HG03139 (cell line): ENCODE data around the gene JPH3.
"Not testable (repeated sequence)": the region's sequence is repeated elsewhere in the genome, so short reads cannot be mapped to it uniquely, and the experiment has no call there.

ENCODE experiments used
- ATAC-seq: cut with Tn5 transposase; IDR thresholded peaks from one replicate; pipeline ENCODE4 v1.9.1; 2021; ENCODE audit not compliant: unreplicated experiment

JPH3 gene

DNA sequence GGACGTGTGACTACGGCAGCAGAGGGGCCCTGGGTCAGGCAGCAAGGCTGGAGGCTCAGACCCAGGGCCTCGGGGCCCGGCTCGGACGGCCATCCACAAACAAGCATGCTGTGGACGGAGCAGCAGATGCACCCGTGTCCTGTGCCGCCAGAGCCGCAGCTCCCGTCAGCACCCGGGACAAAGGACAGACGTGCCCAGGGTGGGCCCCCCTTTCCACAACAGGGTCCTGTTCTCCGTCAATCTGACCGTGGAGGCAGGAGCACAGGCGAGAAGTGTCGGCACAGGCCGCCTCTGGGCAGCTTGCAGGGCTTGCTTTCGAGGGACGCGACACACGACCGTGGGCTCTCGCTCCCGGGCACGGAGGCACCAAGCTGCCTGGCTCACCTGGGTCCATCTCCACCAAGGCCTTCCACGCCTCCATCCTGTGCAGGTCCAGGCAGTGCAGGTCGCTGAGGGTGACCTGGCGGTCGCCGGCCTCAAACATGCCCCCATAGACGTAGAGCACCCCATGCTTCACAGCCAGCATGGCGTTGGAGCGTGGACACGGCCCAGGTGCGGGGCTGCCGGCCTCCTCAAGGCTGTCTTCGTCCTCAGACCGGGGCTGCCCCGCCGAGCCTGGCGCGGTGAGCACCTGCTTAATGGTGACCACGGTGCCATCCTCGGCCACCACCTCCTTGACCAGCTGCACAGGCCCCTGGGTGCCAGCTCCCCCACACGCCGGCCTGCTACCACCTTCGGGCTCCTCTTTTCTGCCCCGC lies 106.8 kb downstream of the JPH3 start:
- ATAC-seq = no peak

- no peak for ATAC-seq
Measured at GRCh38 chr16:87709677-87710076, 107.4 kb downstream of the JPH3 start.

- no peak for ATAC-seq
Measured at GRCh38 chr16:87710887-87711286, 108.6 kb downstream of the JPH3 start.

DNA sequence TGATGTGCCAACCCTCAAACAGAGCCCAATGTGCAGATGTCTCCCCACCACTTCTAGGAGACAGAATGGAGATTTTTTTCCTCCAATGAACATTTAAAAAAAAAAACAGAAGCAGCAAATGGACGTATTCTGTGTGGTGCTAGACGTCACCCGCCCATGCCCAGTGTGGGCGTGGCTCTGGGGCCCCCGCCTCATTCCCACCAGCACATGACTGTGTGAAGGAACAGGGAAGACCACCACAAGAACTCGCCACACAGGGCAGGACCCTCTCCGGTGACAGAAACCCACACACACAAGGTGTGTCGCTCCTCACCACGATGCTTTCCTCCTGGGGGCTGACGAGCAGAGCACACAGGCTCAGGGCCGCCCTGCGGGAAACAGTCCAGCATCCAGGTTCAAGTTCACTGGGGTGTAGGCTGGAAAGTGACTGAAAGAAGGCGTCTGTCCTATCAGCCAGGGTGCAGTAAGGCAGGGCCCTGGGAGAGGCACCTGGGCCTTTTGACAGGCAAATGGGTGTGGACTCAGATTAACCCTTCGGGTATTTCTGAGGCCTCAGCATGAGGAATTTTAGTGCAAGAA lies 110.0 kb downstream of the JPH3 start:
- no peak for ATAC-seq

DNA sequence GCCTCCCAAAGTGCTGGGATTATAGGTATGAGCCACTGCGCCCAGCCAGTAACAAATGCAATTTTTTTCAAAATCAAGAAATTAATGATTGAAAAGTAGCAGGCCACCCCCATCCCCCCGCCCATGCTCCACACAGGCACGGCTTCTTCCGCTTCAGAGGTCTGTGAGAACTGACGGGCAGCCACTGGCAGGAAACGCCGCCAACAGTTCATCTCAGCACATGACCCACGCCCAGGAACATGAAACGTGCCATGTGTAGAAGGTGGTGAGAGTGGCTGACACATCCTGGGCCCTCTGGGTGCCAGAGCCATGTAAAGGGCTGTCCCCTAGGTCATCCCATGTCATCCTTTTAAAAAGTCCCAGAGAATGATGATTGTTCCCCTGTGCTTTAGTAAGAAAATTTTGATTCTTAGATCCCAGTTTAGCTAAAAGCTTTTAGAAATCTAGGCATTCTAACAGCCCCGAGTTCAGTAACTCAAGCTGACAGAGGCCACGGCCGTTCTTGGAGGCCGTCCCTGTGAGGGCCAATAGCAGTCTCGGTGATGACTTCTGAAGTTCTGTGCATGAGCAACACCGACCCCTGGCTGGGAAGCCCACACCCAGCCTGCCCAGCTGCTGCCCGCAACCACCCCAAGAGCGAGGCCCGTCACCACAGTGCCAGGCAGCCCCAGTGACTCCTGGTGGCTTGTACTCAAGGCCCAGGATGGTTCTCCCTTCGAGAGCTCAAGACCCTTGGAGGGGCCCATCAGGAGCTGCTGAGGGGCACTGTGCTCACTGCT lies 111.3 kb downstream of the JPH3 start:
- no peak for ATAC-seq

- ATAC-seq = no peak
Measured at GRCh38 chr16:87715231-87715630, 112.9 kb downstream of the JPH3 start.

DNA sequence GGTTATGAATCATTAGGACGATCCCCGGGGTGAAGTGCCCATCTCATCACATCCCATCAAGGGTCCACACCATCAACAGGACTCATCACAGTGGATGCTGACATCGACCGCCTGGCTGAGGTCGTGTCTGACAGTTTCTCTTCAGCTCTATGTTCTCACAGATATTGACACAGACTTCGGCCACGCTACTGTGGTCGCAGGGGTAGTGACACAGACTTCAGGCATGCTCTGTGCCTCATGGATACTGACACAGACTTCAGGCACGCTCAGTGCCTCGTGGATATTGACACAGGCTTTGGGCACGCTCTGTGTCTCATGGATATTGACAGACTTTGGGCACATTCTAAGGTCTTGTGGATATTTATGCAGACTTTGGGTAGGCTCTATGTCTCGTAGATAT lies 113.3 kb downstream of the JPH3 start:
- ATAC-seq = no peak

- not testable (repeated sequence) for ATAC-seq
Measured at GRCh38 chr16:87718831-87719230, 116.5 kb downstream of the JPH3 start.

DNA sequence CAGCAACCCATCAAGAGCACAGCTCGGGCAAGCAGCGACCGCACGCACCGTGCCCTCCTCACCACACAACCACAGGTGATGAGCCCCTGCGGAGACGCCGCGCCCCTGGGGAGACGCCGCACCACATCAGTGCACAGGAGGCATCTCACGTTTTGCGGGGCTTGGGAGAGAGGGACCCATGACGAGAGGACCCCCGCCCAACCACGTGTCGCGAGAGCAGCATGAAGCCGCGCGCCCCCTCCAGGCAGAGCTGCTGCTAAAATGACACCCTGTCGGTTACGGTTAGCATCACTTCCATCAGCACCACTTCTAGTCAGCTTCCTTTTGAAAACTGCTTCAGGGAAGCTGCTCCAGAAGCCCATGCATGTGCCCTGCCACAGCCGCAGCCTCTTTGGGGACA lies 118.1 kb downstream of the JPH3 start:
- ATAC-seq = no peak

DNA sequence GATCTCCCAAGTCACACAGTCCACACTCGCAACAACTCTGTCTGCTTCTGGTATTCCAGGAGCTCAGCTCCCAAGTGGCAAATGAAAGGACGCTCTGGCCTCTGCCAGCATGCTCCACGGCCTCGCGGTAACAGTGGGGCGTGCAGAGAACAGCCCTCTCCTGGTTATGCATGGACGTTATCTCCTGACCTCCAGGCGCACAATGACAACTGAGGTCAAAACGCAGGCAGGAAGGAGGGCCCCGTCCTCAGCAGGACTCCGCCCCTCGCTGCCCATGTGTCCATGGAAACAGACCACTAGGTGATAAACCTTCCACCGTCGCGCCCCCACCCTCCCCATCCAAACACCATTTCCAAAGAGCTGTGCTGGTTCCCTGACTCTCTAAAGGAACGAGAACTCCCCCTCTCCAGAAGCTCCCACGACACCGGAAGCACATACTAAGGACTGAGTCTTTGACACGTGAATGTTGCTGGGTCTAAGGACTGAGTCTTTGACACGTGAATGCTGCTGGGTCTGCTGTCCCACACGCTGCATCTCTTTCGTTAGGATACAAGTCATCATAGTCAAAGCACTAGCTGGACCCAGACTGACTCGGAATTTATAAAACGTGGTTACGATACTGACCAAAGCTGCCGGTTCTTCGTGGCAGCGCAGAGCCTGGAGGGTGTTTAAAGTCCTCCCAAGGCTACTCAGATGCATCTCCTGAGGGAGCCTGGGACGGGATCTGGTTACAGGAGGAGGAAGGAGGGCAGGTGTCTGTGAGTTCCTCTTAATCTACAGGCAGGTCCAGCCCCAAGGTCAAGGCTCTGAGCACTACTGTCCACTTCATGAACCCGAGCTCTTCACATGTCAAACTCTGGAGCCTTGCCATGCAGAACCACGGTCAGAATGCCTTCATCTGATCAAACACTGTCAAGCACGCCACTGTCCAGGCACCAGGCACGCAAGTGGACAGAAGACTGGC lies 119.6 kb downstream of the JPH3 start:
- ATAC-seq = no peak

DNA sequence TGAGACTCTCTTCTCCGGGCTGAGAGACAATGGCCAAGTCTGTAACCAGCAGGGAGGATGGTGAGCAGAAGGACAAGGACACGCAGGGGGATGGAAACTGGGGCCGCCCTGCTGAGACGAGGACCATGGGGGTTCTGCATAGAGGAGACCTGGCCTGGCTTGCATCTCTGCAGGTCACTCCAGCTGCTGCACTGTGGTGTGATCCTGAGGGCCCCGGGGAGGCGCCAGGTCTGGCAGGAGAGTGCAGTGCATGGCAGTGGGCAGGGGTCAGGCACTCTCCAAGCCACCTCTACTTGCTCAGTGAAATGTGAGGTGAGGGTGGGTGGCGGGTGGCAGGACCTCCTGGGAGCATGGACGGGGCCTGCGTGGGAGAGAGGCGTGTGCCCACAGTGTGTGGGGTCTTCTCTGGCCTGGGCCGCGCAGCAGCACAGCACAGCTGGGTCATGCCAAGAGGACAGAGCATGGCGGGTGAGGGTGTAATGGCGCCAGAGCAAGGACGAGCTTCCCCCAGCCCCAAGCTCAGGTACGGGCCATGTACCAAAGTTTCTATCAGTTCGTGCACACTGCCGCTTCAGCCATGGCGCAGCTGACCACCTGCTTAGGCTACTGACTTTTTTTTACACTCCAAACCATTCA lies 120.4 kb downstream of the JPH3 start:
- no peak for ATAC-seq

DNA sequence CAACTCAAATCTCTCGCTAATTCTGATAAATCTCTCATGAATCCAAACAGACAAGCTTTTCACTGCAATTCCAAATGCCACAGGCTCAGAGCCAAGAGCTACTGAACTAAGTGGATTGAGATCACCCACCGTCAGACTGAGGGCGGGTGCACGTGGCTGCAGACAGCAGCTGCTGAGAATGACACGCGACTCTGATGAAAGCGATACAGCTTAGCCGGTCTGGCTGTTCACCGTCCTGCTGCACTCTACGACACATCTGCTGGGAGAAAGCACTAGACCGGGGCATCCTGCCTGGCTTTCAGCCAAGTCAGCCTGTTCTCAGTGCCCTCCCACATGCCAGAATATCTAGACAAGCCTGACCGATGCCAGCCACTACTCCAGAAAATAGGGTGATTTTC lies 120.9 kb downstream of the JPH3 start:
- no peak for ATAC-seq

DNA sequence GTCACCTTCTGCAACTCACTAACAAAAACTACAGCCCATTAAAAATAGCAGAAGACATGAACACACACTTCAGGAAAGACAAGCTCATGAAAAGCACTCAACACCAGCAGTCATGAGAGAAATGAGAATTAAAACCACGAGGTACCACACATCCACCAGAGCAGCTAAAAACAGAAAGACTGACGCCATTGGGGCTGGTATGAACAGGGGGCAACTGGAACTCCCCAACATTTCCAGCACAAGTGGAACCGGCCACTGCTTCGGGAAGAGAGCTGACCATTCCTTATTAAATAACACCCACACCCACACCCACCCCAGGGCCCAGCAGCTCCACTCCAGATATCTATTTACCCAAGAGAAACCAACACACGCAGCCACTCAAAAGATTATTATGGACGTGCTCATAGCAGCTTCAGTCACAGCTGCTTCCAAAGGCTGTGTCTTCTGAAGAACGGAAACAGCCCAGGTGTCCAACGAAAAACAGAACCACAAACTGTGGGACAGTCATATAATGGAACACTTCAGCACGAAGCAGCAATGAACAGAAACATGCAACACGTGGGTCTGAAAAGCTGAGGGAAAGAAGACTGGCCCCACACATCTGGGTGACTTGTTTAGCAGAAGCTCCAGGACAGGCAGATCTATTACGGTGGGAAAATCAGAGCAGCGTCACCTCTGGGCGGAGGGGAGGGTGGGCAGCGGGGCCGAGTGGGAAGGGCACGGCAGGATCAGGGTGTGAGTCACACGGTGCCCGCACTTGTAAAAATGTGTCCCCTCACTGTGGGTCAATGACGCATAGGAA lies 122.4 kb downstream of the JPH3 start:
- no peak for ATAC-seq

DNA sequence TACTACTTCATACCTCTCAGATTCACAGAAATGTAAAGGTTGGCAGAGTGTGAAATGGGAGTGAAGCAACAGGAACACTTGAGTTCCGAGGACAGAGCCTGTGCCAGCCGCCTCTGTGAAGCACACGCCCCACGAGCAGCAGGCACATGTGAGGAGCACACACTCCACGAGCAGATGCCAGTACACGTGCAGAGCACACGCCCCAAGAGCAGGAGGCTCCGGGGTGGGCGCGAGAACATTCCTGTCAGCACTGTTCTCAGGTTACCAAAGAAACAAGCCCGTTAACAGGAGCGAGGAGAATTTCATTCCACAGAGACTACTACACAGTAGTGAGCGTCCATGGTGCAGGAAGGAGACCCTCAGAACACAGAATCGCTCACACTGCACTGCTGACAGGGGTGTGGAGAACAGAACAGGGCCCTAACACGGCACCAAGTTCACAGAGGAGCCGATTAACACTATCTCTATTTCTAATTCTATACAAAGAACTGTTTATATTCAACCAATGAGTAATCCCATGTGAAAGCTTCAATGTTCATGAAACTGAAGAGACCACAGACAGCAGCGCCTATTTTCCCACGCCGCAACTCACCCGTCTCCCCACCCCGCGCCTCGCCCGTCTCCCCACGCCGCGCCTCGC lies 123.4 kb downstream of the JPH3 start:
- ATAC-seq = no peak

- ATAC-seq = not testable (repeated sequence)
Measured at GRCh38 chr16:87726577-87726976, 124.3 kb downstream of the JPH3 start.

- ATAC-seq = no peak
Measured at GRCh38 chr16:87727346-87727745, 125.0 kb downstream of the JPH3 start.

DNA sequence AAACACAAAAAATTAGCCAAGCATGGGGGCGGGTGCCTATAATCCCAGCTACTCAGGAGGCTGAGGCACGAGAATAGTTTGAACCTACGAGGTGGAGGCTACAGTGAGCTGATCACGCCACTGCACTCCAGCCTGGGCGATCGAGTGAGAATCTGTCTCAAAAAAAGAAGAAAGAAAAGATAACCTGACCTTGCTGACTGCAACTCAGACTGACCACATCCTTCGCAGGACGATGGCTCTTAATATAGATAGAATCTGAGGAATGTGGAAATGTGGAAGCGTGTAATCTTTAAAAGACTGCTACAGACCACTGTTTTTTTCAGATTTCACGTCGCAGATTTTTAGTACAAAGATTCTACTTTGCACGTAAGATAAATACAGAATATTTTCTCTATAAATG lies 125.7 kb downstream of the JPH3 start:
- no peak for ATAC-seq

- ATAC-seq = no peak
Measured at GRCh38 chr16:87729266-87729954, 127.1 kb downstream of the JPH3 start.

DNA sequence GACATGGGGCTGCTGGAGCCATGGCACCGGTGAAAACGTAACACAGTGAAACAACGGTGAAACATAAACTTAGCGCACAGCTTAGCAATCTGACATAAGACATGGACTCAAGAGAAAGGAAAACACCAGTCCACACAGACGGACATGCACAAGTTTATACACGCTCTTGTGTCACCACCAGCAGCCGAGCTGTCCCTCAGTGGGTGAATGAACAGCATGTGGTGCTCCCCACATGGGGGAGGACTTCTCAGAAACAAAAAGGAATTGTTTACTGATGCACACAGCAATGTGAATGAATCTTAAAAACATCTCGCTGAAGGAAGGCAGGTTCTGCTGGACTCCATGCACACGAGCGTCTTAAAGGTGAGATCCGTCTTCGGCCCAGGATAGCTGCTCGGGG lies 129.3 kb downstream of the JPH3 start:
- no peak for ATAC-seq
